ENCODE measurements around the gene CD34.

CD34 gene

GRCh38 chr1:207894704-207895103 is 16.2 kb downstream of the CD34 start:
- no peak for TF ChIP-seq CTCF (IDR thresholded peaks at IDR 0.05; ENCODE audit: low read depth, low read length, missing control alignments)
- DNase-seq (ENCODE audit: extremely low read depth, low read depth): no peak

GRCh38 chr1:207893737-207894582 is 17.0 kb downstream of the CD34 start:
- no peak overlapping the region for H3K4me3 ChIP-seq (replicated peaks; ENCODE audit: low read depth, low read length)
- no peak for TF ChIP-seq CTCF (IDR thresholded peaks at IDR 0.05; ENCODE audit: low read depth, low read length, missing control alignments)
- no peak for DNase-seq (ENCODE audit: extremely low read depth, low read depth)

More at GRCh38 chr1:207894704-207895103, 16.2 kb downstream of the CD34 start:
- no peak overlapping the region for H3K4me3 ChIP-seq (replicated peaks; ENCODE audit: low read depth, low read length)

GRCh38 chr1:207892764-207893163 is 18.2 kb downstream of the CD34 start:
- no peak for DNase-seq (ENCODE audit: extremely low read depth, low read depth)
- no peak for TF ChIP-seq CTCF (IDR thresholded peaks at IDR 0.05; ENCODE audit: low read depth, low read length, missing control alignments)
- no peak overlapping the region for H3K4me3 ChIP-seq (replicated peaks; ENCODE audit: low read depth, low read length)

GRCh38 chr1:207891148-207891547 is 19.8 kb downstream of the CD34 start:
- no peak overlapping the region for H3K4me3 ChIP-seq (replicated peaks; ENCODE audit: low read depth, low read length)

GRCh38 chr1:207890136-207890738 is 20.7 kb downstream of the CD34 start:
- H3K4me3 ChIP-seq (replicated peaks; ENCODE audit: low read depth, low read length): no peak overlapping the region
- no peak for TF ChIP-seq CTCF (IDR thresholded peaks at IDR 0.05; ENCODE audit: low read depth, low read length, missing control alignments)
- peak; percentile 71 for DNase-seq (ENCODE audit: extremely low read depth, low read depth)

More at GRCh38 chr1:207891148-207891547, 19.8 kb downstream of the CD34 start:
- DNase-seq (ENCODE audit: extremely low read depth, low read depth): no peak
- TF ChIP-seq CTCF (IDR thresholded peaks at IDR 0.05; ENCODE audit: low read depth, low read length, missing control alignments): no peak

GRCh38 chr1:207888652-207889051 is 22.3 kb downstream of the CD34 start:
- no peak for DNase-seq (ENCODE audit: extremely low read depth, low read depth)
- TF ChIP-seq CTCF (IDR thresholded peaks at IDR 0.05; ENCODE audit: low read depth, low read length, missing control alignments): no peak
- H3K4me3 ChIP-seq (replicated peaks; ENCODE audit: low read depth, low read length): no peak overlapping the region

Measured in HFF-Myc (cell line).